PFSK-1 (cell line): ENCODE measurements around the gene NFIB.
A peak's percentile ranks its signal among the peaks of the same experiment; 100 is the strongest.

Experiments
- POLR2AphosphoS5 ChIP-seq: IDR thresholded peaks from 2 replicates; pipeline ENCODE4 v1.6.1; 2012; ENCODE audit warnings: low read depth, mild to moderate bottlenecking, control low read depth, low read length, moderate library complexity
- SIN3A ChIP-seq: IDR thresholded peaks from 2 replicates; pipeline ENCODE4 v1.6.1; 2012; ENCODE audit warnings: mild to moderate bottlenecking, low read length, moderate library complexity, borderline replicate concordance; ENCODE audit not compliant: insufficient read depth
- TAF1 ChIP-seq: IDR thresholded peaks from 2 replicates; pipeline ENCODE4 v1.6.1; 2012; ENCODE audit warnings: low read length, control low read depth, borderline replicate concordance; ENCODE audit not compliant: insufficient read depth
- TF ChIP-seq, protein P1 (sequence below), 2 experiments: IDR thresholded peaks; 2 replicates each; pipeline versions ENCODE4 v1.6.1 to v1.8.0; 2011 to 2012; ENCODE audit warnings: low read depth in 2 of 2, low read length in 2 of 2, control low read depth in 1 of 2, inconsistent platforms in 1 of 2, mild to moderate bottlenecking in 1 of 2, moderate library complexity in 1 of 2; ENCODE audit not compliant: insufficient read depth in 1 of 2

DNA sequence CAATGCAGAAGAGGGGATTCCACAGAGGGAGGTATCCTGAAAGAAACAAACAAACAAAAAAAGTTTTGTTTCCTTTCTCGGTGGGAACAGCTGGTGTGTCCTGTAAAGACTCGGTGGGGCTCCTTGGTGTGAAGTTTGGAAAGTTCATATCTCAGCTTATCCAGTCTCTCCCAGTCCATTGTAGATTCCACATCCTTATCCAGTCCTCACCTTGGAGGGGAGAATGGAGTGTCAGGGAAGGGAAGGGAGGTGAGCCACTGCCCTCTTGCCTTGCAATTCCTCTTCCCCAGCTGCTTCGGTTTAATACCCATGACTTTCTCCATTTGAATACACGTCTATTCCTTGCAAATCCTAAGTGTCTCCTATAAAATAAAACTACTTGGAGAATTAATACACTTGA, 234.5 kb downstream of the NFIB start:
- TF ChIP-seq, protein P1, sequence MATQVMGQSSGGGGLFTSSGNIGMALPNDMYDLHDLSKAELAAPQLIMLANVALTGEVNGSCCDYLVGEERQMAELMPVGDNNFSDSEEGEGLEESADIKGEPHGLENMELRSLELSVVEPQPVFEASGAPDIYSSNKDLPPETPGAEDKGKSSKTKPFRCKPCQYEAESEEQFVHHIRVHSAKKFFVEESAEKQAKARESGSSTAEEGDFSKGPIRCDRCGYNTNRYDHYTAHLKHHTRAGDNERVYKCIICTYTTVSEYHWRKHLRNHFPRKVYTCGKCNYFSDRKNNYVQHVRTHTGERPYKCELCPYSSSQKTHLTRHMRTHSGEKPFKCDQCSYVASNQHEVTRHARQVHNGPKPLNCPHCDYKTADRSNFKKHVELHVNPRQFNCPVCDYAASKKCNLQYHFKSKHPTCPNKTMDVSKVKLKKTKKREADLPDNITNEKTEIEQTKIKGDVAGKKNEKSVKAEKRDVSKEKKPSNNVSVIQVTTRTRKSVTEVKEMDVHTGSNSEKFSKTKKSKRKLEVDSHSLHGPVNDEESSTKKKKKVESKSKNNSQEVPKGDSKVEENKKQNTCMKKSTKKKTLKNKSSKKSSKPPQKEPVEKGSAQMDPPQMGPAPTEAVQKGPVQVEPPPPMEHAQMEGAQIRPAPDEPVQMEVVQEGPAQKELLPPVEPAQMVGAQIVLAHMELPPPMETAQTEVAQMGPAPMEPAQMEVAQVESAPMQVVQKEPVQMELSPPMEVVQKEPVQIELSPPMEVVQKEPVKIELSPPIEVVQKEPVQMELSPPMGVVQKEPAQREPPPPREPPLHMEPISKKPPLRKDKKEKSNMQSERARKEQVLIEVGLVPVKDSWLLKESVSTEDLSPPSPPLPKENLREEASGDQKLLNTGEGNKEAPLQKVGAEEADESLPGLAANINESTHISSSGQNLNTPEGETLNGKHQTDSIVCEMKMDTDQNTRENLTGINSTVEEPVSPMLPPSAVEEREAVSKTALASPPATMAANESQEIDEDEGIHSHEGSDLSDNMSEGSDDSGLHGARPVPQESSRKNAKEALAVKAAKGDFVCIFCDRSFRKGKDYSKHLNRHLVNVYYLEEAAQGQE (IDR thresholded peaks at IDR 0.05; ENCODE audit: insufficient read depth in 1 of 2, low read depth in 2 of 2, low read length in 2 of 2): no peak
- no peak for TF ChIP-seq TAF1
- TF ChIP-seq SIN3A: no peak
- TF ChIP-seq POLR2AphosphoS5: peak; percentile 18; the same call in 1 of the 2 replicates
